NCI-H1436 treated with DMSO at 0.1 percent for 48 hours (cell line): ENCODE results near the gene ARSJ.
"Not testable (repeated sequence)": the region's sequence is repeated elsewhere in the genome, so short reads cannot be mapped to it uniquely, and the experiment has no call there.

ENCODE experiments used
- DNase-seq: peaks from one replicate; lab custom pipeline; 2025; lab: John Stamatoyannopoulos, UW

Gene ARSJ

DNA sequence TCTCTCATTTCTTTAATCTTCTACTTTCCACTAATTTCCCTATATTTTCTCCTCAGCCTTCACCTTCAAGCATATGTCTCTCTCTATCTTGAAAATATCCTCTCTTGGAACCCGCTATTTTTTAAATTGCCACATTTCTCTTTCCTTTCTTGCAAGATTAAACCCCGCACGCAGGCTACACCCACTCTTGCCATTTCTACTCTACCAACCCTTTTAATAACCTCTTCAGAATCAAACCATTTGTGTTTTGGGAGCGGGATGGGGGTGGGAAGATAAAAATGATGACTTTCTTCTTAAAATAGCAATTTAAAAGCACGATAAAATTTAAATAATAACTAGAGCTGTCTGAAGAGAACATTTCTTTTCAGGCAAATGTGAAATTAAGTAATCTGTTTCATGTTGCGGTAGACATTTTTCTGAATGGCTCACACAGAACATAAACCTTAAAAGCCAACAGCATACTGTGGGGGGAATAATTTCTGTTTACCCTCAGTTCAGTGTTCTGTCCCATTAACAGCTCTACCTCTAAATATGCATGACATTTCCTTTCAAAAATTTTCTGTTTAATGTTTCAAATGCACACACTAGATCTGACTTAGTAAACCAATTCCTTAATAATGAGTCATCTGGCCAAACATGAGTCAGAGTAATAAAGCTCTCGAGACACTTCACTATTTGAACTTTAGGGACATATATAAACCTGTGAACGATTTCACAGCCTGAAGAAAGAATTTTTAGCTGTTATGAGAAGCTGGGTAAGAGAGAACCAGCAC lies 20.5 kb downstream of the ARSJ start:
- no peak for DNase-seq

DNA sequence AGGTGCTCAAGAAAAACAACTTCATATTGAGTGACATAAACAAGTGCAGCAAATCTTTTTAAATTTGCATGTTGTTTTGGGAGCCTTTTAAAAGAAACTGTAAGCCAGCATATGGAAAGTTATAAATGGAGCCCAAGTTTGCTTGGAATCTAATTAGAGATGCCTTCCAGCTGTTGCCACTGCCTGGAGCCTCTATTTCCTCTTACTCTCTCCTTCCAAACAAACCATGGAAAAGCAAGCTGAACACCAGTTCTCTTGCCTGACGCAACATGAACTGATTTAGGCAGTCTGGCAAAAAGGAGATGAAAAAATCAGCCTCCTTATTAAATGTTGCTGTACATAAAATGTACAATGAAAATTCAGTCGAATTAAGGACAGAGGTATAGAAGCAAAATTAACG lies 21.5 kb downstream of the ARSJ start:
- DNase-seq: no peak

DNA sequence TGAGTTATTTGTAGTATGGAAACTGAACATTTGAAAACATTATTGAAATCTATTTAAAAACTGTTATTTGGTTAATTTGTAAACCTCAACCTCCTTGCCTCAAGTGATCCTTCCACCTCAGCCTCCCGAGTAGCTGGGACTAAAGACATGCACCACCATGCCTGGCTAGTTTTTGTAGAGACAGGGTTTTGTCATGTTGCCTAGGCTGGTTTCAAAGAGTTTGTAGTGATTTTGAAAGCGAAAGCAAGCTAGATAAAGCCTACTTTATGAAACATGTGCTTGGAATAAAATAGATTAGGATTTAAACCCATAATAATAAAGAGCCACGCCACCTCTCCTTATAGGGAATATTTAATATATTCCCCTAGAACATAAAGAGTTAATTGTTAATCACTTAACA lies 23.5 kb downstream of the ARSJ start:
- no peak for DNase-seq

DNA sequence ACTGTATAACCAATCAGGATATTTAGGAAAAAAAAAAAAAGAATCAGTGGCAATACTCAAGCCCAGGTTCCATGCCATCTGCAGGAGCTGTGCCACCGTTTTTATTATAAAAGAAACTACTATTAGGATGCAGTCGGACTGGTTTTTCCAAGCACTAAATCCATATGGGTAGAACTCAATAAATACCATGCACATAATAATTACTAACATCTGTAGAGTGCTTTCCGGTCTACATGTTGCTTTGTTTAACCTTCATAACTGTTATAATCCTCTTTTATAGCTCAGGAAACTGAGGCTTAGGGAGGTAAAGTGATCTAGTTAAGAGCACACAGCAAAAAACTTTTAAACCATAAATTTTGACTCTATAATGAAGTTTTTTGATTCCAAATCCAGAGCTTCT lies 24.0 kb downstream of the ARSJ start:
- no peak for DNase-seq

DNA sequence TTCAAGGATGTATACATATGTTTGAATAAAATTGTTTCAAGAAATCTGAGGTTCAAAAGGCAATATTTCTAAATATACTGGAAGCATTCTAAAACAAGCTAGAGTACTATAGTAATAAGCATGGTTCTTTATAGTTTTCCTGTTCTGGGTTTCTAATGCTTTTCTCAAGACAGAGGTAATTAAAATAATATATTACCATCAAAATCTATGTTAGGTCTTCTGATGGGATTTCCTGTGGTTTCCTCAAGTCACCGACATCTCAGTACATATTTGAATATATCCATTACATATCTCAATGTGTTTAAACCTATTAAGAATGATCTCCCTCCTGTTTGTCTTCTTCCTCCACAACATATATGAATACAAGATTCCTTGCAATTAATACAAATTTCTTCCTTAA lies 25.6 kb downstream of the ARSJ start:
- no peak for DNase-seq

DNA sequence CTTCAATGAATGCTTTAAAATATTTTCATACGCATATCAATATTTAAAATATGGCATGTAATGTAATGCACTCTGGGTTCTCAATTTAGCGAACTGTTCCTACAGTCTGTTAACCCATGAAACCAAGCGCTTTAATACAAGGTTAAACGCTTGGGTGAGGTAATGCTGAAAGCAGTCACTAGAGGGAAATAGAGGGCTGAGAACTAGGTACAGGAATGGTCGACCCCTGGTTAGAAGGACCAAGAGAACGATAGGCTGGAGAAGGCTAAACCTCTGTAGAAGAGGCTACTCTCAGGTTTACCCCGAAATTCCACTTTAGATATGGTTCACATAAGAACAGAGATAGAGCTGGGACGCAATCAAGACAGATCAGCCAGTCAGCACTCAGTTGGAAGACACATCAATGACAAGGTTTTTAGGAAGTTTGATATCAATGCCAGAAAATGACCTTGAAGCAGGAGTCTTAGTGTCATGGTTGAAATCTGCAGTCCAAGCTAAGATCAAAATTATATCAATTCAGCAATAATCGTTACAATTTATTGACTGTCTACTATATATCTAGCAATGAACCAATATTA lies 26.9 kb downstream of the ARSJ start:
- no peak for DNase-seq

DNA sequence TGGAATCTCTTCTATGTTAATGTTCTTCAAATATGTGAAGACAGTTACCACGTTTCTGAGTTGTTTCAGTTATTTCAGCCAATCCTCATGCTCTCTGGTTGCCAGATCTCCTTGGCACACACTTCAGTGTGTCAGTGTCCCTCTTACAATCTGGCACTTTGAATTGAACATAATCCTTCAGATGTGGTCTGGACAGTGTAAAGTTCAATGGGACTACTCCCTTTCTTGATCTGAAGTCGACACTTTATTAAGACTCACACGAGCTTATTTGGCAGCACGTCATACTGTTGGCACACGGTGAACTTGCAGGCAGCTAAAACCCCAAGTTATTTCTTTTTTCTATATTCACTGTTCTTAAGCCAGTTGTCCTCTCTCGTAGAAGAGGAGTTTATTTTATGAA lies 28.2 kb downstream of the ARSJ start:
- no peak for DNase-seq

DNA sequence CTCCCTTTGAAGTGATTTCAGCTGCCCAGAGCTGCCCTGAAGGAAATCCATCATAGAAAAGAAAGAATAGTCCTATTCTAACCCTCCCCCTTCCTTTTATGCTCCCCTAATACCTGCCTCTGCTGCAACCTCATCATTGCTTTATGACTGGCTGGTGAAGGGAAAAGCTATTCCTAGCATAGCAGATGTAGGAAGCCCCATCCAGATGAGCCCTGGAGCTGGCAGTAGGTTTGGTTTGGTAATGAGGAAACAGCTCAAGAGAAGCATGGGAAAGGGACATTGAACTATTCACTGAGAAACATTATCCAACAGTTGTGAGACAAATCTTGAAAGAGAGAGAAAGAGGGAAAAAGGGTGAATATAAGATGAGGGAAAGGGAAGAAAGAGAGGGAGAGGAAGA lies 29.2 kb downstream of the ARSJ start:
- DNase-seq: no peak

DNA sequence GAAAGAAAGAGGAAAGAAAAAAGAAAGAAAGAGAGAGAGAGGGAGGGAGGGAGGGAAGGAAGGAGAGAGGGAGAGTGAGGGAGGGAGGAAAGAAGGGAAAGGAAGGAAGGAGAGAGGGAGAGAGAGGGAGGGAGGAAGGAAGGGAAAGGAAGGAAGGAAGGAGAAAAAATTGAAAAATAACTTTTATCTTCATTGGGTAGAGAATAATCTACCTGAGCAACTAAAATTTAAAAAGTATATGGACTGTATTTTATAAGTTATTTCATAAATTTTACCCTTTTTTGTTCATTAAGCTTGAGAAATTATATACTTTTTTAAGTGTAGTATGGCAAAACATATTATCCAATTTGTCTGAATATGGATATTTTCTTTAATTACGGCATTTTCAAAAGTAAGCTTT lies 32.0 kb downstream of the ARSJ start:
- DNase-seq: no peak

DNA sequence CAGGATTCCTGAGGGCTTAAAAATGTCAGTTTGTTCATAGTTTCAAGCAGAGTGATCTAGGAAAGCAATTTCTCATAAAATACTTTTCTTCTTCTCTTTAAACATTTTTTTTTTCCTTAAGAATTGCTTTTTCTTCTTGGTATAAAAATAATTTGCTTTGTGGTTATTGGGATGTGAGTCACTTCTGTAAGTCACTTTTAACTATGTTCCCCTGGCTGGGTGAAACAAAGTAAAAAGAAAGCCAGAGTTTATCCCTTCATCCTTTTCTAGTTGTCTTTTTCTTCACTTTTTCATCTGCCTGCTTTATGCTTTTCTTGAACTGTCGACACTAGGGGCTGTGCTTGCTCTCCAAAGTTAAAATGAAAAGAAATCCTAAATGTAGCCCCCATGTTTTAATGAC lies 33.5 kb downstream of the ARSJ start:
- DNase-seq: no peak

DNA sequence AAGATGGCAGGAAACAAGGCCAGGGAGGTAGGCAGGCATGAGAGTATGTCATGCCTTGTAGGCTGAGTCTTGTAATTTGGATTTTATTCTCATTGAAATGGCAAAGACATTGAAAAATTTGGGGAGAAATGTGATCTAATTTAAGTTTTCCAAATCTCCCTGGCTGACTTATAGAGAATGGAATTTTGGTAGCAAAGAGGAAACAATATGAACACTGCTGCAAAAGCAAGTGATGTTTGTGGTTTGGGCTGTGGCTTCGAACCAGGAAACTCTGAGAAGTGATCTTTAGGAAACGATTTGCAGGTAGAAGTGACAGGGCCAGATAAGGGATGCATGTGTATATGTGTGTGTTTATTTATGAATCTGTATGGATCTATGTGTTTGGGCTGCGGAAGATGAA lies 35.6 kb downstream of the ARSJ start:
- DNase-seq: no peak

DNA sequence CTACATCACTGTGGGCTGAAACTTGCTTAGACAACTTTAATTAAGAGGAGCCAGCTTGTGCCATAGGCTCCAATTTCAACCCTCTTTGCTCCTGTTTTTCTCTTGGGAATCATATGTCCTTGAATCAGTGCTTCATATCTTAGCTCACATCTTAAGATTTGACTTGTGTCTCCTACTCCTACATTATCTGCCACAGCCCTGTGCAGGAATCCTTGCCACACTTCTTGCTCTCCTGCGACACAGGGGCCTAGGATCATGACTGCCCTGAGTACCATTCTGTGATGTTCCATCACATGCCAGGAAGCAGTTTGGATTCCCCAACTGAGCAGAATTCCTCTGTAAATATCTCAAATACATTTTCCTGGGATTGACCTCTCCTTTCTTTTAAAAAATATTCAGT lies 36.4 kb downstream of the ARSJ start:
- DNase-seq: no peak

DNA sequence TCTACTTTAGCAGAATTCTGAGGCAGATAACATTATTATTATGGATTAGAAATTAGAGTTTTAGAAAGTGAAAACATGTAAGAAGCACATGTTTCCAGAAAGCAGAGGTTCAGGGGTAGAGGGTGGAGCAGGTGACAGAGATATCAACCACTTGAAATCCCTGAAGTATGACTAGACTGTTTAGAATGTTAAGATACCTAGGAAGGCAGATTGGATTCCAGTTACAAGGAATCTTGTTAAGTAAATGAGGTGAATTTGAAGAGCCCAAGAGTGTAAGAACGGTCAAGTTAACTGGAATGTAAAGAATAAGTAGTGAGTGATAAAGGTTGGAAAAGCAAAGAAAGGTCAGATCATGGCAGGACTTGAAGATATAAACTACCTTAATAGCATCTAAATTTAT lies 37.6 kb downstream of the ARSJ start:
- DNase-seq: no peak

DNA sequence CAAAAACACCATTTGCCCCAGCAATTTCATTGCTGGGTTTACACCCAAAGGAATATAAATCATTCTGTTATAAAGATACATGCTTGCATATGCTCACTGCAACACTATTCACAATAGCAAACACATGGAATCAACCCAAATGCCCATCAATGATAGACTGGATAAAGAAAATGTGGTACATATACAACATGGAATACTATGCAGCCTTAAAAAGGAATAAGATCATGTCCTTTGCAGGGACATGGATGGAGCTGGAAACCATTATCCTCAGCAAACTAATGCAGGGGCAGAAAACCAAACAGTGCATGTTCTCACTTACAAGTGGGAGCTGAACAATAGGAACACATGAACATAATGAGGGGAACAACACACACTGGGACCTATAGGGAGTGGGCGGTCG lies 39.3 kb downstream of the ARSJ start:
- DNase-seq: not testable (repeated sequence)

DNA sequence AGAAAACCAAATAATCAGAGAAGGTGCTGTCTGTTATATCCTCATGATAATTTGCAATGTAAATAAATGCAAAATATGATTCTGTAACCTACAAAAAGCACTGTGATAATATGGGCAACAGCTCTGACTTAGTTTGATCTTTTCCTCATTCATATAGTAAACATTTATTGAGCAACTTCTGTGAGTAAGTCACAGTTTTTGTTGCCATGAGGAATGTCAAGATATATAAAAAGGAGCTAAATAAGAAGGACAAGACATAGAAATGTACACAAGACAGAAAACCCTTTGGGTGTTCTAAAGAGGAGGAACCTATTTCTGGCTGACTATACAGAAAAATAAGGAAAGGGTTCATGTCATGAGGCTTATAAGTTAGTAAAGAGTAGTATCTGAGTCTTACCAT lies 44.3 kb downstream of the ARSJ start:
- DNase-seq: no peak

DNA sequence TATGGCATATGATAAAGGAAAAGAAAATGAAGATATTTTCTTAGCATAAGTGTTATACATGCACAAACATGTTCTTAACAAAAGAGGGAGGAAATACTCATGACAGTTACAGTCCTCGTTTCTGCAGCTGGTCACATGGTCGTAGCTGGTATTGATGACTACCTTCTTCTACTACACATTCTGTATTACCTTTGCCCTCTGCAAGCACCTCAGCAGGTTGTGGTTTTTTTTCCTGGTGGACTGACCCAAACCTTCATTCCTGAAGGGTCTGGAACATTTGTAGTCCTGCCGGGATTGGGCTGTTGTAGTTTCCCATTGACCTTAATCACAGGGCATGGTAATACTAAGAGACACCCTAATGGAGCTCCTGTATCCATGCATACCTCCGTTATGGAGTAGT lies 54.7 kb downstream of the ARSJ start:
- not testable (repeated sequence) for DNase-seq

DNA sequence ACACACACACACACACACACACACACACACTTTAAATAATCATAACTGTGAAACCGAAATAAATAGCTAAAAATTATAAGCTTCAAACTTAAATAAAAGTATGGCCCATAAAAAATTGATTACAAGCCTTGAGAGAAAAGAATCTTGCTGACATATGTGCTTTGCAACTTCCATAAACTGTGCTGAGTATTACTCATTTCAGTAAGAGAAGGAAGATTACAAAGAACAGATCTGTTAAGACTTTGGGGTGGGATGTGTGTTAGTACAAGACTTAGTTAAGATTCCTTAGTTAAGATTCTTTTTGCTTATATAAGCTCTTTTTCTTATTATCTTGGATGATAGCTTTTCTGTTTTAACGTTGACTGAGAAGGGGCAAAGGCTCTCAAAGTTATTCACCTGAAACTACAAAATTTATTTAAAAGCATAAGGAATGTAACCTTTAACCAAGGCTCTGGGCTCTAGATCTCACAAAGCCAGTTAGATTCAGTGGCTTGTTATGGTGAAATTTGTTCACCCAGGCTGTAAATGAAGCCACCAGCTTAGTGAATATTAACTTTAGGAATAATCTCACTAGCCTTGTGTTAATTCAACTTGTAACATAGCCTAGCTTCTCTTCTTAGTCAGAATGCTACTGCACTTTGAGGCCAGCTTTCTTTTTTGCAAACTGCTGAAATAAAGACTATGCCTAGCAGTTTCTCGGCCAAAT lies 58.2 kb downstream of the ARSJ start:
- no peak for DNase-seq

DNA sequence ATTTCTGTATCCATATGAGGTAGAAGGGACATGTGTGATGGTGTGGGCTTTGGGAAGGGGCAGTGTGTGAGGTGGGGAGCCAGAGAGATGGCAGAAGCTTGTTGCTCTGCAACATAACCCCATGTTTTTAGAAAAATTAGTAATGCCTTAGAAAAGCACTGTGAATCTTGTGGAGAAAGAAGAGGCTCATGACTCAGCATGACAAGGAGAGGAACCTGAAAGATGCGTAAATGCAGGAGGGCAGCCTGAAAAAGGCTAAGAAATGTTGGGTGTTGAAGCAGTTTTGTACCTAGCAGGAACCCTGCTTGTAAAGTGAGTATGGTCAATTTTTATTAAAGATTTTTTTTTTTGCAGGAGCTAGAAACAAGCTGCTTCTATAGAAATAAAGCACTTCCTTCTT lies 59.8 kb downstream of the ARSJ start:
- no peak for DNase-seq

DNA sequence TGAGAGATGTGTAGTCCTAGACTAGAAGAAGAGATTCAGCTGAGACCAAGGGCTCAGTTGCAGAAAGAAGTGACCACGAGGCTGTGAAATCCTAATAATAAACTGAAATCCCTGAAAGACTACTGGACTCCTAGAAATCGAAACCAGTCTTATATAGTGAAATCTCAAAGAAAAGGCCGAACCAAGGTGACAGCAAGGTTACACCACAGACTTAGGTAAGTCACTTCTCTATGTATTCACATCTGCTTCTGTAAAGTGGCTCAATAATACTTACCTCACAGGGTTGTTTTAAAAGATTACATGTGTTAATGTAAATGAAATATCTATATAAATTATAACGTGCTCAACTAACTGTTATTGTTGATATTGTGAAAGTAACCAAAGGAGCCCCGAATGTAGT lies 60.3 kb downstream of the ARSJ start:
- no peak for DNase-seq

DNA sequence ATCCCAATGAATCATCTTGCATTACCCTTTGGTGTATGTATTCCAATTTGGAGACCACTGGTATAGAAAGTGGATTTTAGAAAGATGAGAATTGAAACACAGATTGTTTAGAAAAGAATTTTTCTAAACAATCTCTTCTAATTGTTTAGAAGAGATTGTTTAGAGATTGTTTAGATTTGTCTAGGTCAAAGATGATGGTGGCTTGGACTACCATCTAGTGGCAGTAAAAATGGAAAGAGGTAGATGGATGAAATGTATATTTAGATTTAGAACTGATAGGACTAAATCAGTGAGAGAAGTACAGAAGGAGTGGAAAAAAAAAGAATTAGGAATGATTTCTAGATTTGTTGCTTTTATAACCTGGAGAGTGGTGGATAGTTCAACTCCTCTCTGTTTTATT lies 70.6 kb downstream of the ARSJ start:
- no peak for DNase-seq

DNA sequence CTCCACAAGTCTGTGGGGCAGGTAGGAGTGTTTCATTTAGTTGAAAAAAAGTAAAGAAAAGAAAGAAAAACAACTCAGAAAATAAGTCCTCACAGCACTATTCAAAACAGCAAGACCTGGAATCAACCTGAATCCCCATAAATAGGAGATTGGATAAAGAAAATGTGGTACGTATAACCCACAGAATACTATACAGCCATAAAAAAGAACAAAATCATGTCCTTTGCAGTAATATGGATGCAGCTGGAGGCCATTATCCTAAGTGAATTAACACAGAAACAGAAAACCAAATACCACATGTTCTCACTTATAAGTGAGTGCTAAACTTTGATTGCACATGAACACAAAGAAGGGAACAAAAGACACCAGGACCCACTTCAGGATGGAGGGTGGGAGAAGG lies 71.9 kb downstream of the ARSJ start:
- no peak for DNase-seq

DNA sequence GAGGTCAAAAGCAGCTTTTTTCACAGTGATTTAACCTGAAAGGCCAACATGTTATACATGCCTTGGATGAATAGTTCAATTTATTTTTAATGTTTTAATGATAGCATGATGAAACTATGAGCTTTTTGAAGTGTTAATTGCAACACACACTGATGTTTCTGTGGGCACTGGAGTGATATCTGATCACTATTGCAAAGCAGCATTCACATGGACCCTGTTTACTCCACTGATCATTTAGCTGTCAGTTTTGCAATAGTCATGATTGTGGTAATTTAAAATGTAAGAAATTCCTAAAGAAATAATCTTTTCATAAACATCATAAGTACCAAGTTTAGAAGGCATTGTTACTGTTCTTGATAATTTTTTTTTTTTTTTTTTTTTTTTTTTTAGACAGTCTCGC lies 74.1 kb downstream of the ARSJ start:
- no peak for DNase-seq

DNA sequence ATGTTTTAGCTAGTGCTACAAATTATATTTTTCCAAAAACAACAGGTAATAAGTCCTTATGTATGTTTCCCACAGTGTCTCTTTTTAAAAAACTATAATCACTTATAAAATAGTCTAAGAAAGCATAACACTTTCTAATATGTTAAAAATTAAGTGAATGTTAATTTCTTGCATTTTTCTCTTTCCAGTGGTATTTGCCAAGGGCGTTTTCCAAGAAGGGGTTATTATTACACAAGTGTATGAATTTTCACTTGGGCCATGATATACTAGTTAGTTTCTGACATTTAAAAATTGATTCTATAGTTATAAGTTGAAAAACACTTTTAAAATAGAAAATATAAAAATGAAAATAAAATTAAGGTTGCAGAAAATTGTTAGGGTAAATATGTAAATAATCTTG lies 74.6 kb downstream of the ARSJ start:
- no peak for DNase-seq
